H1 (cell line): Measurements from ENCODE around the gene ZGLP1. TPM values are rescaled to one million over a fixed set of nuclear protein-coding genes. Genes with fewer than 3 reads are reported as not detected.

Experiments used
- CTCF ChIA-PET: fragments of 300-600 bp; sonication (Branson Sonifier 250); formaldehyde crosslinking; loops from one replicate; lab custom pipeline; 2021; ENCODE audit not compliant: partially characterized antibody; lab: Charles Lee
- POLR2A ChIA-PET: fragments of 300-600 bp; sonication (Branson Sonifier 250); formaldehyde crosslinking; loops from one replicate; lab custom pipeline; 2021; ENCODE audit warnings: inconsistent platforms; ENCODE audit not compliant: partially characterized antibody; lab: Charles Lee
- DNase-seq, 2 experiments: peaks; one replicate each; pipeline versions ENCODE4 v3.0.0 to v3.0.0-alpha.2; 2010 to 2022; ENCODE audit warnings: low spot score in 2 of 2, low read depth in 1 of 2, mixed read lengths in 1 of 2
- FAIRE-seq: peaks from 2 replicates; lab custom pipeline; 2011; peaks lifted over from hg19 to GRCh38; lab: Jason Lieb, UNC
- H2AFZ ChIP-seq: 2 replicates; pipeline ENCODE4 v1.8.1; 2012; ENCODE audit warnings: low read length, inconsistent platforms
- H2AK5ac ChIP-seq: 2 replicates; pipeline ENCODE4 v1.6.1; 2013; ENCODE audit warnings: low read depth, low read length
- H2BK120ac ChIP-seq: replicated peaks from 2 replicates; pipeline ENCODE3; 2013; ENCODE audit warnings: low read depth, low read length, inconsistent platforms
- H2BK12ac ChIP-seq: 2 replicates; pipeline ENCODE4 v1.6.1; 2013; ENCODE audit warnings: low read depth, low read length
- H2BK15ac ChIP-seq: 2 replicates; pipeline ENCODE4 v1.6.1; 2013; ENCODE audit warnings: low read length
- H2BK20ac ChIP-seq: 2 replicates; pipeline ENCODE4 v1.6.1; 2013; ENCODE audit warnings: low read length
- H2BK5ac ChIP-seq: 2 replicates; pipeline ENCODE4 v1.6.1; 2013; ENCODE audit warnings: low read depth, low read length
- H3K14ac ChIP-seq: 2 replicates; pipeline ENCODE4 v1.6.1; 2013; ENCODE audit warnings: inconsistent platforms; ENCODE audit not compliant: insufficient read length
- H3K18ac ChIP-seq: 2 replicates; pipeline ENCODE4 v1.6.1; 2013; ENCODE audit warnings: low read length; ENCODE audit errors: extremely low read depth
- H3K23ac ChIP-seq: 2 replicates; pipeline ENCODE4 v1.6.1; 2013; ENCODE audit warnings: inconsistent platforms; ENCODE audit not compliant: insufficient read length
- H3K23me2 ChIP-seq: 2 replicates; pipeline ENCODE4 v1.6.1; 2013; ENCODE audit warnings: low read depth, low read length
- H3K27ac ChIP-seq: 2 replicates; pipeline ENCODE4 v1.6.1; 2011; ENCODE audit warnings: low read depth, low read length, inconsistent platforms
- H3K27me3 ChIP-seq, 4 experiments: replicated peaks in 1 of 4; 1 replicate in 1 of 4; 2 replicates in 3 of 4; pipeline versions ENCODE4 v1.6.1 to v1.8.1; 2011 to 2013; ENCODE audit warnings: low read length in 3 of 4, mild to moderate bottlenecking in 3 of 4, inconsistent platforms in 2 of 4, mixed read lengths in 2 of 4, moderate library complexity in 1 of 4; ENCODE audit not compliant: control insufficient read depth in 3 of 4, insufficient read depth in 3 of 4; ENCODE audit errors: extremely low read depth in 1 of 4
- H3K36me3 ChIP-seq, 4 experiments: 2 replicates each; pipeline versions ENCODE4 v1.6.1 to v1.8.1; 2011 to 2013; ENCODE audit warnings: mild to moderate bottlenecking in 4 of 4, low read length in 3 of 4, moderate library complexity in 2 of 4, control low read depth in 1 of 4, inconsistent platforms in 1 of 4; ENCODE audit not compliant: insufficient read depth in 4 of 4, control insufficient read depth in 2 of 4
- H3K4ac ChIP-seq: replicated peaks from 2 replicates; pipeline ENCODE3; 2013; ENCODE audit warnings: low read length, low read depth, mixed read lengths, inconsistent platforms; ENCODE audit not compliant: insufficient read length
- H3K4me1 ChIP-seq, 4 experiments: replicated peaks in 1 of 4; 1 replicate in 1 of 4; 2 replicates in 3 of 4; pipeline versions ENCODE4 v1.6.1 to v1.8.1; 2011 to 2013; ENCODE audit warnings: low read length in 3 of 4, inconsistent platforms in 2 of 4, mixed read lengths in 1 of 4; ENCODE audit not compliant: insufficient read depth in 4 of 4, control insufficient read depth in 3 of 4
- H3K4me2 ChIP-seq, 2 experiments: 2 replicates each; pipeline versions ENCODE4 v1.6.1 to v1.8.1; 2011 to 2013; ENCODE audit warnings: low read depth in 2 of 2, low read length in 2 of 2, control low read depth in 1 of 2, inconsistent platforms in 1 of 2, mild to moderate bottlenecking in 1 of 2; ENCODE audit not compliant: insufficient read depth in 1 of 2
- H3K4me3 ChIP-seq, 4 experiments: fragments of 200-600, 300-600 bp in 1 of 4; sonication (generic), shearing (Covaris generic), sonication (Bioruptor Twin) in 1 of 4; 2 replicates each; pipeline versions ENCODE4 v1.5.1 to v1.8.1; 2011 to 2016; ENCODE audit warnings: low read length in 4 of 4, low read depth in 3 of 4, control low read depth in 2 of 4, inconsistent platforms in 2 of 4, mild to moderate bottlenecking in 2 of 4, mixed read lengths in 1 of 4, moderate library complexity in 1 of 4; ENCODE audit not compliant: insufficient read depth in 2 of 4; ENCODE audit errors: extremely low read depth in 1 of 4
- H3K56ac ChIP-seq: replicated peaks from 2 replicates; pipeline ENCODE3; 2013; ENCODE audit warnings: low read depth, mild to moderate bottlenecking, mixed read lengths, low read length, inconsistent platforms; ENCODE audit not compliant: insufficient read length
- H3K79me1 ChIP-seq: 2 replicates; pipeline ENCODE4 v1.6.1; 2013; ENCODE audit warnings: low read depth, low read length, control low read depth
- H3K79me2 ChIP-seq, 2 experiments: 2 replicates each; pipeline versions ENCODE4 v1.6.1 to v1.8.1; 2012 to 2013; ENCODE audit warnings: low read length in 2 of 2, mild to moderate bottlenecking in 2 of 2, inconsistent platforms in 1 of 2; ENCODE audit not compliant: insufficient read depth in 2 of 2, control insufficient read depth in 1 of 2
- H3K9ac ChIP-seq, 4 experiments: replicated peaks in 1 of 4; 1 replicate in 1 of 4; 2 replicates in 3 of 4; pipeline versions ENCODE4 v1.6.1 to v1.8.1; 2011 to 2013; ENCODE audit warnings: low read depth in 3 of 4, low read length in 3 of 4, control low read depth in 2 of 4, mild to moderate bottlenecking in 2 of 4, moderate library complexity in 2 of 4, inconsistent platforms in 1 of 4; ENCODE audit errors: extremely low read depth in 1 of 4
- H3K9me3 ChIP-seq, 2 experiments: 2 replicates each; pipeline versions ENCODE4 v1.6.1 to v1.8.1; 2012 to 2013; ENCODE audit warnings: mild to moderate bottlenecking in 2 of 2, moderate library complexity in 2 of 2, control low read depth in 1 of 2, inconsistent platforms in 1 of 2, low read depth in 1 of 2, low read length in 1 of 2, mixed read lengths in 1 of 2; ENCODE audit not compliant: insufficient read depth in 2 of 2
- H4K20me1 ChIP-seq, 2 experiments: replicated peaks in 1 of 2; 2 replicates each; pipeline versions ENCODE3 to v1.8.1; 2011 to 2013; ENCODE audit warnings: inconsistent platforms in 2 of 2, low read length in 2 of 2, mild to moderate bottlenecking in 1 of 2; ENCODE audit not compliant: insufficient read depth in 2 of 2, control insufficient read depth in 1 of 2
- H4K5ac ChIP-seq: 2 replicates; pipeline ENCODE4 v1.6.1; 2013; ENCODE audit warnings: low read length, low read depth, mixed read lengths, inconsistent platforms; ENCODE audit not compliant: insufficient read length
- H4K8ac ChIP-seq: 2 replicates; pipeline ENCODE4 v1.8.0; 2013; ENCODE audit warnings: mild to moderate bottlenecking, moderate library complexity, low read length, inconsistent platforms; ENCODE audit not compliant: insufficient read depth; ENCODE audit errors: extremely low read depth
- H4K91ac ChIP-seq: replicated peaks from 2 replicates; pipeline ENCODE3; 2013; ENCODE audit warnings: low read length, mixed read lengths, inconsistent platforms; ENCODE audit not compliant: insufficient read length
- ASH2L ChIP-seq: fragments of 200-600, 300-600 bp; sonication (generic); IDR thresholded peaks from one replicate; pipeline ENCODE4 v1.7.1; 2017; ENCODE audit warnings: low read length
- BCL11A ChIP-seq, 2 experiments: IDR thresholded peaks; one replicate each; pipeline ENCODE4 v1.6.1; 2011; ENCODE audit warnings: low read depth in 2 of 2, low read length in 2 of 2, mild to moderate bottlenecking in 2 of 2
- CEBPB ChIP-seq: IDR thresholded peaks from 2 replicates; pipeline ENCODE4 v1.6.1; 2012; ENCODE audit warnings: low read depth, low read length
- EGR1 ChIP-seq: IDR thresholded peaks from 2 replicates; pipeline ENCODE4 v1.6.1; 2011; ENCODE audit warnings: low read depth, low read length, borderline replicate concordance
- JUN ChIP-seq: IDR thresholded peaks from 2 replicates; pipeline ENCODE4 v1.6.1; 2011; ENCODE audit warnings: low read depth, mild to moderate bottlenecking, improper control_type of control experiment, low read length
- PHF8 ChIP-seq: fragments of 200-600 bp; sonication (generic); conservative IDR thresholded peaks from 2 replicates; pipeline ENCODE4 v1.7.1; 2012; ENCODE audit warnings: low read depth, mild to moderate bottlenecking, inconsistent platforms, low read length, moderate library complexity
- RAD21 ChIP-seq, 2 experiments: IDR thresholded peaks in 1 of 2; conservative IDR thresholded peaks in 1 of 2; 2 replicates each; pipeline ENCODE4 v1.6.1; 2011; ENCODE audit warnings: low read depth in 2 of 2, low read length in 2 of 2, improper control_type of control experiment in 1 of 2, inconsistent platforms in 1 of 2, mild to moderate bottlenecking in 1 of 2, moderate library complexity in 1 of 2
- RFX5 ChIP-seq: IDR thresholded peaks from 2 replicates; pipeline ENCODE4 v1.6.1; 2011; ENCODE audit warnings: low read depth, low read length, improper control_type of control experiment, borderline replicate concordance
- WGBS, 2 experiments: shearing (Covaris generic) in 1 of 2; methylation state at CpG; one replicate each; pipeline versions ENCODE4 v1.1.6 to v1.1.7; 2013 to 2015; ENCODE audit warnings: low lambda C conversion rate in 2 of 2, mixed read lengths in 2 of 2, inconsistent platforms in 1 of 2, low coverage in 1 of 2, missing lambda C conversion rate in 1 of 2; ENCODE audit not compliant: insufficient replicate concordance in 2 of 2, insufficient coverage in 1 of 2, insufficient read length in 1 of 2; ENCODE audit errors: extremely low coverage in 1 of 2, missing lambda C conversion rate in 1 of 2; 5-methylcytosine and 5-hydroxymethylcytosine counted together
- polyA plus RNA-seq, 7 experiments: library from polyadenylated mRNA; depleted of rRNA in 3 of 7; stranded (reverse) in 5 of 7; unstranded in 2 of 7; fragments of >200 nt in 5 of 7; fragments of 200-250 nt in 2 of 7; gene quantifications; 1 replicate in 5 of 7; 2 replicates in 1 of 7; 4 replicates in 1 of 7; pipeline versions ENCODE4 v1.2.1 to v1.2.3, GENCODE V29; 2011 to 2013; ENCODE audit warnings: missing spikeins in 2 of 7, mixed read lengths in 2 of 7
- total RNA-seq: library from RNA; stranded (reverse); fragmentation: NEBNext Ultra II Directional; extraction: Animal tissue kit (Norgen Biotek cat#: 25700); gene quantifications from 2 replicates; pipeline ENCODE4 v1.2.1, GENCODE V29; 2021
- TF ChIP-seq, protein P1 (sequence below): IDR thresholded peaks from 2 replicates; pipeline ENCODE4 v1.6.1; 2012; ENCODE audit warnings: inconsistent platforms

ZGLP1 gene
- total and polyA plus RNA-seq, 2 of the 8 experiments (the other 6 are each of a cell fraction or from before 2014, with no cell fraction given): 4.2 to 5.1 TPM

DNA sequence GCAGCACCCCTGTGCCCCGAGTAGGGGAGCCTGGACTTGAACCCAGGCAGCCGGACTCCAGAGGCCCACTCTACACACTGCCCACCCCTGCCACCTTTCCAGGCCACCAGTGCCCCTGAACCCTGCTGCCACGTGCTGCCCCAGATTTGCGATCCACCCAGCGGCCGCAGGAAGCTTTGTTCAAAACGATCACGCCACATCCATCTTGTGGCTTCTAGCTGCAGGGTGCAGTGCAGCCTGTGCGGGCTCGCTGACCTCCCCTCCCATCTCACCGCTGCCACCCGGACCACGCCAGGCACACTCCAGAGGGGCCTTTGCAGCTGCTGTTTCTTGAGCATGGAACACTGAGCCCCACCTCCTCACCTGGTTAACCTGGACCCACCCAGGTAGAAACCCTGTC, 19.9 kb upstream of the ZGLP1 start:
- H2BK12ac ChIP-seq: no peak overlapping the region
- peaks cover 10% of the 10 kb centered on the region for H3K23me2 ChIP-seq
- H3K27ac ChIP-seq: no peak overlapping the region
- H3K56ac ChIP-seq: no peak overlapping the region
- peaks cover 7% of the 10 kb centered on the region for H3K79me1 ChIP-seq
- no peak overlapping the region for H2AFZ ChIP-seq
- H3K18ac ChIP-seq: no peak overlapping the region
- CTCF ChIA-PET: interaction anchor here (1.2 to 1.7 kb wide), 6 partner anchors 9 to 75 kb away, joined by 3 to 6 read pairs (median 4); no protein-coding TSS in a partner anchor
- no peak overlapping the region for H3K14ac ChIP-seq
- DNase-seq (no peak), FAIRE-seq (no peak)
- no peak overlapping the region for H4K91ac ChIP-seq
- H2BK5ac ChIP-seq: no peak overlapping the region
- peaks cover 9 to 22% of the 10 kb centered on the region in 2 experiments for H4K20me1 ChIP-seq
- POLR2A ChIA-PET: interaction anchor here (0.8 to 6.8 kb wide), 7 partner anchors 10 to 69 kb away, joined by 3 to 104 read pairs (median 4); partner anchors contain the start of gene FDX2
- H2AK5ac ChIP-seq: no peak overlapping the region
- no peaks in the 10 kb centered on the region; a peak in 1 of 7 replicates for H3K27me3 ChIP-seq
- H3K9ac ChIP-seq: no peak overlapping the region
- peaks cover 0 to 14% (median 6%) of the 10 kb centered on the region in 4 experiments; a peak in 6 of 7 replicates for H3K4me1 ChIP-seq
- H3K23ac ChIP-seq: no peak overlapping the region
- no peak overlapping the region for H3K4me3 ChIP-seq
- H3K79me2 ChIP-seq: peaks cover 5 to 24% of the 10 kb centered on the region in 2 experiments
- H2BK20ac ChIP-seq: no peak overlapping the region
- H3K4me2 ChIP-seq: no peak overlapping the region
- peaks cover 29 to 50% (median 43%) of the 10 kb centered on the region in 4 experiments for H3K36me3 ChIP-seq
- H3K9me3 ChIP-seq: no peaks in the 10 kb centered on the region
- H4K5ac ChIP-seq: no peak overlapping the region
- TF ChIP-seq ASH2L: no peak
- TF ChIP-seq PHF8: no peak
- TF ChIP-seq JUN: no peak
- no peak for TF ChIP-seq EGR1
- no peak for TF ChIP-seq RFX5
- no peak for TF ChIP-seq CEBPB
- TF ChIP-seq BCL11A (IDR thresholded peaks at IDR 0.05; ENCODE audit: low read depth in 2 of 2, low read length in 2 of 2): no peak
- no peak for TF ChIP-seq RAD21 (IDR thresholded peaks at IDR 0.05 in 1 of 2, conservative IDR thresholded peaks at IDR 0.05 in 1 of 2; ENCODE audit: low read depth in 2 of 2, low read length in 2 of 2)
- TF ChIP-seq, protein P1, sequence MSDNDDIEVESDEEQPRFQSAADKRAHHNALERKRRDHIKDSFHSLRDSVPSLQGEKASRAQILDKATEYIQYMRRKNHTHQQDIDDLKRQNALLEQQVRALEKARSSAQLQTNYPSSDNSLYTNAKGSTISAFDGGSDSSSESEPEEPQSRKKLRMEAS: no peak
- no peak overlapping the region for H4K8ac ChIP-seq
- H2BK120ac ChIP-seq: no peak overlapping the region
- 93% methylated on average over 11 of the region's 13 CpGs; no CpG with 5 or more reads in 1 of the 2 experiments for WGBS, 2 experiments
- no peak overlapping the region for H2BK15ac ChIP-seq
- H3K4ac ChIP-seq: no peak overlapping the region
